K562 (cell line): ENCODE results near the gene SLC4A1. TPM values are rescaled to one million over a fixed set of nuclear protein-coding genes. Genes with fewer than 3 reads are reported as not detected.
A peak's percentile ranks its signal among the peaks of the same experiment; 100 is the strongest.

ENCODE experiments used
- NRF1 ChIP-seq, 2 experiments: fragments of 450-650 bp; IDR thresholded peaks in 1 of 2; conservative IDR thresholded peaks in 1 of 2; 2 replicates each; pipeline ENCODE4 v1.6.1; 2014; ENCODE audit warnings: mild to moderate bottlenecking in 2 of 2
- TAF9B ChIP-seq: fragments of 450-650 bp; IDR thresholded peaks from 2 replicates; pipeline ENCODE4 v1.6.1; 2018; ENCODE audit warnings: mild to moderate bottlenecking; ENCODE audit not compliant: partially characterized antibody
- ZNF551 ChIP-seq: fragments of 250-450 bp; sonication (Bioruptor Pico); IDR thresholded peaks from 2 replicates; pipeline ENCODE4 v1.5.0; 2021; ENCODE audit warnings: mild to moderate bottlenecking, moderate library complexity
- ZNF644 ChIP-seq: fragments of 200-800 bp; sonication (Bioruptor generic); IDR thresholded peaks from 2 replicates; pipeline ENCODE4 v1.6.1; 2016; ENCODE audit warnings: low read depth, missing genetic modification characterization, missing compliant biosample characterization
- ZNF77 ChIP-seq: fragments of 250-450 bp; sonication (Bioruptor Pico); IDR thresholded peaks from 2 replicates; pipeline ENCODE4 v1.5.0; 2020
- polyA plus RNA-seq, 8 experiments: library from polyadenylated mRNA; depleted of rRNA in 4 of 8; stranded (reverse) in 5 of 8; unstranded in 3 of 8; fragments of >200 nt; fragmentation: Nextera tagmentation in 2 of 8; fragmentation: Illumina TruSeq in 1 of 8; extraction: Ambion mirVana in 2 of 8; extraction: Trizol in 1 of 8; gene quantifications; 2 replicates each; pipeline versions ENCODE4 v1.2.1 to v1.2.3, GENCODE V29; 2011 to 2014; ENCODE audit warnings: inconsistent platforms in 1 of 8, missing spikeins in 1 of 8
- total RNA-seq, 7 experiments: library from RNA; depleted of rRNA in 6 of 7; stranded (reverse); fragments of >200 nt in 6 of 7; fragmentation: Illumina TruSeq in 2 of 7; extraction: Trizol in 2 of 7; gene quantifications; 2 replicates each; pipeline versions ENCODE4 v1.2.1 to v1.2.3, GENCODE V29; 2011 to 2021; ENCODE audit warnings: low replicate concordance in 1 of 7
- TF ChIP-seq, protein P1 (sequence below): fragments of 450-650 bp; IDR thresholded peaks from 2 replicates; pipeline ENCODE4 v1.6.1; 2016; ENCODE audit warnings: mild to moderate bottlenecking, moderate library complexity
- TF ChIP-seq, protein P2 (sequence below): fragments of 200-800 bp; sonication (Bioruptor generic); IDR thresholded peaks from 2 replicates; pipeline ENCODE4 v1.6.1; 2017; ENCODE audit warnings: missing genetic modification characterization, missing compliant biosample characterization
- TF ChIP-seq, protein P3 (sequence below), 3 experiments: fragments of 200-800 bp in 1 of 3; sonication (Bioruptor generic) in 1 of 3; sonication (generic) in 1 of 3; formaldehyde crosslinking in 1 of 3; IDR thresholded peaks; 2 replicates each; pipeline versions ENCODE4 v1.6.1 to v1.8.0; 2016 to 2022; ENCODE audit warnings: mild to moderate bottlenecking in 2 of 3, missing compliant biosample characterization in 2 of 3, missing genetic modification characterization in 2 of 3, missing genetic modification reagents in 1 of 3
- TF ChIP-seq, protein P4 (sequence below): sonication (generic); formaldehyde crosslinking; IDR thresholded peaks from 2 replicates; pipeline ENCODE4 v1.8.0; 2022; ENCODE audit warnings: missing genetic modification reagents, mild to moderate bottlenecking, borderline replicate concordance

Gene SLC4A1
- total and polyA plus RNA-seq, 9 of the 15 experiments (the other 6 are each of a cell fraction or from before 2014, with no cell fraction given), result 0.14 to 1.00 (median 0.53) TPM

DNA sequence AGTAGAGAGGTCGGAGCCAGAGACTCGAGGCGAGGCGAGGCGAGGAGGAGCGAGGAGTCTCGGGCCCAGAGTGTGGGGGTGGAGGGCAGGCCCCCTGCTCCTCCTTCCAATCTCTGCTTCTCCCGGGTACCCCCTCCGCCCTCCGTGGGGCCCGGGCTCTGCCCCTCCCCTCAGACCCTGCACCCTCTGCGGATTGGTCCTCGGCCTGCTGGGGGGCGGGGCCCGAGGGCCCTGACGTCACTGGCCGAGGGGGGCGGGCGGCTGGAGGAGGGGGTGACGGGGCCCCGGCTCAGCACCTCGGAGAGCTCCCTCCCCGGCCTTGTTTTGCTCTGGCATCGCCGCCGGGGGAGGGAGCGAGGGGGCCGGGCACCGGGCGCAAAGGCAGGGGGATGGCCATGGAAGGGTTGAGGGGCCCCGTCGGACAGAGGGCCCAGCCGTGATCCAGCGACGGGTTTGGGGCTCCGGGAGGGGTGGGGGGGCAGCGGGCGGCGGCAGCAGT lies 40.4 kb upstream of the SLC4A1 start, which contains the start of gene RUNDC3A (continued):
- TF ChIP-seq, protein P1, sequence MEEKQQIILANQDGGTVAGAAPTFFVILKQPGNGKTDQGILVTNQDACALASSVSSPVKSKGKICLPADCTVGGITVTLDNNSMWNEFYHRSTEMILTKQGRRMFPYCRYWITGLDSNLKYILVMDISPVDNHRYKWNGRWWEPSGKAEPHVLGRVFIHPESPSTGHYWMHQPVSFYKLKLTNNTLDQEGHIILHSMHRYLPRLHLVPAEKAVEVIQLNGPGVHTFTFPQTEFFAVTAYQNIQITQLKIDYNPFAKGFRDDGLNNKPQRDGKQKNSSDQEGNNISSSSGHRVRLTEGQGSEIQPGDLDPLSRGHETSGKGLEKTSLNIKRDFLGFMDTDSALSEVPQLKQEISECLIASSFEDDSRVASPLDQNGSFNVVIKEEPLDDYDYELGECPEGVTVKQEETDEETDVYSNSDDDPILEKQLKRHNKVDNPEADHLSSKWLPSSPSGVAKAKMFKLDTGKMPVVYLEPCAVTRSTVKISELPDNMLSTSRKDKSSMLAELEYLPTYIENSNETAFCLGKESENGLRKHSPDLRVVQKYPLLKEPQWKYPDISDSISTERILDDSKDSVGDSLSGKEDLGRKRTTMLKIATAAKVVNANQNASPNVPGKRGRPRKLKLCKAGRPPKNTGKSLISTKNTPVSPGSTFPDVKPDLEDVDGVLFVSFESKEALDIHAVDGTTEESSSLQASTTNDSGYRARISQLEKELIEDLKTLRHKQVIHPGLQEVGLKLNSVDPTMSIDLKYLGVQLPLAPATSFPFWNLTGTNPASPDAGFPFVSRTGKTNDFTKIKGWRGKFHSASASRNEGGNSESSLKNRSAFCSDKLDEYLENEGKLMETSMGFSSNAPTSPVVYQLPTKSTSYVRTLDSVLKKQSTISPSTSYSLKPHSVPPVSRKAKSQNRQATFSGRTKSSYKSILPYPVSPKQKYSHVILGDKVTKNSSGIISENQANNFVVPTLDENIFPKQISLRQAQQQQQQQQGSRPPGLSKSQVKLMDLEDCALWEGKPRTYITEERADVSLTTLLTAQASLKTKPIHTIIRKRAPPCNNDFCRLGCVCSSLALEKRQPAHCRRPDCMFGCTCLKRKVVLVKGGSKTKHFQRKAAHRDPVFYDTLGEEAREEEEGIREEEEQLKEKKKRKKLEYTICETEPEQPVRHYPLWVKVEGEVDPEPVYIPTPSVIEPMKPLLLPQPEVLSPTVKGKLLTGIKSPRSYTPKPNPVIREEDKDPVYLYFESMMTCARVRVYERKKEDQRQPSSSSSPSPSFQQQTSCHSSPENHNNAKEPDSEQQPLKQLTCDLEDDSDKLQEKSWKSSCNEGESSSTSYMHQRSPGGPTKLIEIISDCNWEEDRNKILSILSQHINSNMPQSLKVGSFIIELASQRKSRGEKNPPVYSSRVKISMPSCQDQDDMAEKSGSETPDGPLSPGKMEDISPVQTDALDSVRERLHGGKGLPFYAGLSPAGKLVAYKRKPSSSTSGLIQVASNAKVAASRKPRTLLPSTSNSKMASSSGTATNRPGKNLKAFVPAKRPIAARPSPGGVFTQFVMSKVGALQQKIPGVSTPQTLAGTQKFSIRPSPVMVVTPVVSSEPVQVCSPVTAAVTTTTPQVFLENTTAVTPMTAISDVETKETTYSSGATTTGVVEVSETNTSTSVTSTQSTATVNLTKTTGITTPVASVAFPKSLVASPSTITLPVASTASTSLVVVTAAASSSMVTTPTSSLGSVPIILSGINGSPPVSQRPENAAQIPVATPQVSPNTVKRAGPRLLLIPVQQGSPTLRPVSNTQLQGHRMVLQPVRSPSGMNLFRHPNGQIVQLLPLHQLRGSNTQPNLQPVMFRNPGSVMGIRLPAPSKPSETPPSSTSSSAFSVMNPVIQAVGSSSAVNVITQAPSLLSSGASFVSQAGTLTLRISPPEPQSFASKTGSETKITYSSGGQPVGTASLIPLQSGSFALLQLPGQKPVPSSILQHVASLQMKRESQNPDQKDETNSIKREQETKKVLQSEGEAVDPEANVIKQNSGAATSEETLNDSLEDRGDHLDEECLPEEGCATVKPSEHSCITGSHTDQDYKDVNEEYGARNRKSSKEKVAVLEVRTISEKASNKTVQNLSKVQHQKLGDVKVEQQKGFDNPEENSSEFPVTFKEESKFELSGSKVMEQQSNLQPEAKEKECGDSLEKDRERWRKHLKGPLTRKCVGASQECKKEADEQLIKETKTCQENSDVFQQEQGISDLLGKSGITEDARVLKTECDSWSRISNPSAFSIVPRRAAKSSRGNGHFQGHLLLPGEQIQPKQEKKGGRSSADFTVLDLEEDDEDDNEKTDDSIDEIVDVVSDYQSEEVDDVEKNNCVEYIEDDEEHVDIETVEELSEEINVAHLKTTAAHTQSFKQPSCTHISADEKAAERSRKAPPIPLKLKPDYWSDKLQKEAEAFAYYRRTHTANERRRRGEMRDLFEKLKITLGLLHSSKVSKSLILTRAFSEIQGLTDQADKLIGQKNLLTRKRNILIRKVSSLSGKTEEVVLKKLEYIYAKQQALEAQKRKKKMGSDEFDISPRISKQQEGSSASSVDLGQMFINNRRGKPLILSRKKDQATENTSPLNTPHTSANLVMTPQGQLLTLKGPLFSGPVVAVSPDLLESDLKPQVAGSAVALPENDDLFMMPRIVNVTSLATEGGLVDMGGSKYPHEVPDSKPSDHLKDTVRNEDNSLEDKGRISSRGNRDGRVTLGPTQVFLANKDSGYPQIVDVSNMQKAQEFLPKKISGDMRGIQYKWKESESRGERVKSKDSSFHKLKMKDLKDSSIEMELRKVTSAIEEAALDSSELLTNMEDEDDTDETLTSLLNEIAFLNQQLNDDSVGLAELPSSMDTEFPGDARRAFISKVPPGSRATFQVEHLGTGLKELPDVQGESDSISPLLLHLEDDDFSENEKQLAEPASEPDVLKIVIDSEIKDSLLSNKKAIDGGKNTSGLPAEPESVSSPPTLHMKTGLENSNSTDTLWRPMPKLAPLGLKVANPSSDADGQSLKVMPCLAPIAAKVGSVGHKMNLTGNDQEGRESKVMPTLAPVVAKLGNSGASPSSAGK, result no peak
- TF ChIP-seq, protein P2, sequence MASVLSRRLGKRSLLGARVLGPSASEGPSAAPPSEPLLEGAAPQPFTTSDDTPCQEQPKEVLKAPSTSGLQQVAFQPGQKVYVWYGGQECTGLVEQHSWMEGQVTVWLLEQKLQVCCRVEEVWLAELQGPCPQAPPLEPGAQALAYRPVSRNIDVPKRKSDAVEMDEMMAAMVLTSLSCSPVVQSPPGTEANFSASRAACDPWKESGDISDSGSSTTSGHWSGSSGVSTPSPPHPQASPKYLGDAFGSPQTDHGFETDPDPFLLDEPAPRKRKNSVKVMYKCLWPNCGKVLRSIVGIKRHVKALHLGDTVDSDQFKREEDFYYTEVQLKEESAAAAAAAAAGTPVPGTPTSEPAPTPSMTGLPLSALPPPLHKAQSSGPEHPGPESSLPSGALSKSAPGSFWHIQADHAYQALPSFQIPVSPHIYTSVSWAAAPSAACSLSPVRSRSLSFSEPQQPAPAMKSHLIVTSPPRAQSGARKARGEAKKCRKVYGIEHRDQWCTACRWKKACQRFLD (CRISPR knock-in tag), result peak; percentile 80; the same call in 1 of the 2 replicates
- no peak for TF ChIP-seq ZNF551 (CRISPR knock-in tag)
- TF ChIP-seq, protein P3, sequence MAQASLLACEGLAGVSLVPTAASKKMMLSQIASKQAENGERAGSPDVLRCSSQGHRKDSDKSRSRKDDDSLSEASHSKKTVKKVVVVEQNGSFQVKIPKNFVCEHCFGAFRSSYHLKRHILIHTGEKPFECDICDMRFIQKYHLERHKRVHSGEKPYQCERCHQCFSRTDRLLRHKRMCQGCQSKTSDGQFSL (CRISPR knock-in tag; IDR thresholded peaks at IDR 0.05), result peak; percentile 50; the same call in 1 of the 2 replicates
- TF ChIP-seq, protein P3 (tag; IDR thresholded peaks at IDR 0.05), result peak in 1 of 2 experiments; percentile 44; a peak in 1 of 4 replicates
- no peak for TF ChIP-seq TAF9B
- TF ChIP-seq, protein P4, sequence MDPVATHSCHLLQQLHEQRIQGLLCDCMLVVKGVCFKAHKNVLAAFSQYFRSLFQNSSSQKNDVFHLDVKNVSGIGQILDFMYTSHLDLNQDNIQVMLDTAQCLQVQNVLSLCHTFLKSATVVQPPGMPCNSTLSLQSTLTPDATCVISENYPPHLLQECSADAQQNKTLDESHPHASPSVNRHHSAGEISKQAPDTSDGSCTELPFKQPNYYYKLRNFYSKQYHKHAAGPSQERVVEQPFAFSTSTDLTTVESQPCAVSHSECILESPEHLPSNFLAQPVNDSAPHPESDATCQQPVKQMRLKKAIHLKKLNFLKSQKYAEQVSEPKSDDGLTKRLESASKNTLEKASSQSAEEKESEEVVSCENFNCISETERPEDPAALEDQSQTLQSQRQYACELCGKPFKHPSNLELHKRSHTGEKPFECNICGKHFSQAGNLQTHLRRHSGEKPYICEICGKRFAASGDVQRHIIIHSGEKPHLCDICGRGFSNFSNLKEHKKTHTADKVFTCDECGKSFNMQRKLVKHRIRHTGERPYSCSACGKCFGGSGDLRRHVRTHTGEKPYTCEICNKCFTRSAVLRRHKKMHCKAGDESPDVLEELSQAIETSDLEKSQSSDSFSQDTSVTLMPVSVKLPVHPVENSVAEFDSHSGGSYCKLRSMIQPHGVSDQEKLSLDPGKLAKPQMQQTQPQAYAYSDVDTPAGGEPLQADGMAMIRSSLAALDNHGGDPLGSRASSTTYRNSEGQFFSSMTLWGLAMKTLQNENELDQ, result 0 out of 2 replicates have a peak, but pooled peaks have one; percentile 48
- TF ChIP-seq ZNF644 (tag), result 0 out of 2 replicates have a peak, but pooled peaks have one; percentile 41
- TF ChIP-seq NRF1 (conservative IDR thresholded peaks at IDR 0.05 in 1 of 2, IDR thresholded peaks at IDR 0.05 in 1 of 2), result no peak
- no peak for TF ChIP-seq ZNF77 (CRISPR knock-in tag)
